Upper lobe of left lung (tissue), 6 donors: ENCODE measurements around the gene GATM. TPM values are rescaled to one million over a fixed set of nuclear protein-coding genes. Genes with fewer than 3 reads are reported as not detected.

Source experiments
- ATAC-seq, 2 donors: fragments of 200-7000 bp; cut with Tn5 transposase; one replicate each; pipeline ENCODE4 v1.9.1; 2022; ENCODE audit warnings: mild to moderate bottlenecking in 2 of 2, moderate library complexity in 2 of 2; ENCODE audit not compliant: low FRiP score in 2 of 2
- DNase-seq, 2 donors: peaks; one replicate each; pipeline ENCODE4 v3.0.0-alpha.2; 2019 to 2020
- H3K27ac ChIP-seq, 4 donors: fragments of 200-600 bp; sonication (generic); one replicate each; pipeline ENCODE4 v1.5.1; 2016 to 2019
- H3K27me3 ChIP-seq, 4 donors: fragments of 200-600 bp; sonication (generic); one replicate each; pipeline ENCODE4 v1.5.1; 2017 to 2019
- H3K36me3 ChIP-seq, 4 donors: fragments of 200-600 bp; sonication (generic); one replicate each; pipeline ENCODE4 v1.5.1; 2016 to 2019
- H3K4me1 ChIP-seq, 4 donors: fragments of 200-600 bp; sonication (generic); one replicate each; pipeline ENCODE4 v1.5.1; 2018 to 2019
- H3K4me3 ChIP-seq, 4 donors: fragments of 200-600 bp; sonication (generic); one replicate each; pipeline ENCODE4 v1.5.1; 2017 to 2019; ENCODE audit warnings: mild to moderate bottlenecking in 2 of 4, moderate library complexity in 1 of 4
- H3K9me3 ChIP-seq, 4 donors: fragments of 200-600 bp; sonication (generic); one replicate each; pipeline ENCODE4 v1.5.1; 2018 to 2019
- CTCF ChIP-seq, 6 experiments: fragments of 450-650 bp in 4 of 6; fragments of 200-600 bp in 2 of 6; sonication (generic) in 2 of 6; IDR thresholded peaks; one replicate each; pipeline ENCODE4 v1.5.1; 2016 to 2019; ENCODE audit warnings: antibody characterized with exemption in 6 of 6
- EP300 ChIP-seq, 4 donors: sonication (generic); formaldehyde crosslinking; IDR thresholded peaks; one replicate each; pipeline ENCODE4 v1.5.1; 2017; ENCODE audit warnings: antibody characterized with exemption in 4 of 4, control low read depth in 2 of 4
- POLR2A ChIP-seq, 4 donors: fragments of 450-650 bp; IDR thresholded peaks; one replicate each; pipeline ENCODE4 v1.5.1; 2016 to 2017; ENCODE audit warnings: antibody characterized with exemption in 4 of 4, mild to moderate bottlenecking in 2 of 4
- POLR2AphosphoS5 ChIP-seq, 2 donors: sonication (generic); formaldehyde crosslinking; IDR thresholded peaks; one replicate each; pipeline ENCODE4 v1.5.1; 2017; ENCODE audit warnings: antibody characterized with exemption in 2 of 2
- WGBS, 2 donors: methylation state at CpG; one replicate each; pipeline ENCODE4 v1.1.5; 2017 to 2018; 5-methylcytosine and 5-hydroxymethylcytosine counted together
- total RNA-seq, 6 donors: library from RNA; depleted of rRNA in 4 of 6; stranded (reverse); fragments of >200 nt in 4 of 6; gene quantifications; one replicate each; pipeline versions ENCODE4 v1.1.0 to v1.2.1, GENCODE V29; 2016 to 2021
- donor health status: DM: no; HTN: no; CAD: no; lungs with moderate emphysema.
- donor health status: DM: no; HTN: yes; CAD: no; lungs with severe emphysema.

GATM gene
- total RNA-seq, 6 donors from 2014 or later: 3.2 to 13.6 (median 6.6) TPM

GRCh38 chr15:45397116-45397665 is 18.8 kb upstream of the GATM start:
- peaks cover 0 to 5% (median 5%) of the 10 kb centered on the region in 4 donors for H3K4me1 ChIP-seq
- no peak for TF ChIP-seq CTCF (IDR thresholded peaks at IDR 0.05)
- TF ChIP-seq POLR2A (IDR thresholded peaks at IDR 0.05): no peak
- no peak for TF ChIP-seq POLR2AphosphoS5 (IDR thresholded peaks at IDR 0.05)
- TF ChIP-seq EP300 (IDR thresholded peaks at IDR 0.05): no peak
- H3K36me3 ChIP-seq: no peaks in the 10 kb centered on the region
- ATAC-seq (no peak), DNase-seq (no peak)
- H3K27me3 ChIP-seq: no peaks in the 10 kb centered on the region
- H3K27ac ChIP-seq: no peak overlapping the region
- H3K9me3 ChIP-seq: no peaks in the 10 kb centered on the region
- WGBS, 2 donors: 75 to 82% methylated on average over 6 of the region's 6 CpGs
- no peak overlapping the region for H3K4me3 ChIP-seq

GRCh38 chr15:45395943-45396342 is 17.6 kb upstream of the GATM start:
- no peaks in the 10 kb centered on the region for H3K27me3 ChIP-seq
- TF ChIP-seq CTCF (IDR thresholded peaks at IDR 0.05) (no peak), POLR2AphosphoS5 (IDR thresholded peaks at IDR 0.05) (no peak), POLR2A (IDR thresholded peaks at IDR 0.05) (no peak), EP300 (IDR thresholded peaks at IDR 0.05) (no peak)
- ATAC-seq (no peak), DNase-seq (no peak)
- H3K4me1 ChIP-seq: peaks cover 0 to under 1% (median 0%) of the 10 kb centered on the region in 4 donors
- H3K4me3 ChIP-seq: no peak overlapping the region
- H3K9me3 ChIP-seq: no peaks in the 10 kb centered on the region
- H3K27ac ChIP-seq: no peak overlapping the region
- 87 to 88% methylated on average over 4 of the region's 4 CpGs for WGBS, 2 donors
- H3K36me3 ChIP-seq: no peaks in the 10 kb centered on the region

GRCh38 chr15:45394681-45395080 is 16.3 kb upstream of the GATM start:
- DNase-seq (no peak), ATAC-seq (no peak)
- no peak overlapping the region for H3K27ac ChIP-seq
- H3K4me1 ChIP-seq: no peaks in the 10 kb centered on the region
- no peaks in the 10 kb centered on the region for H3K36me3 ChIP-seq
- H3K27me3 ChIP-seq: no peaks in the 10 kb centered on the region
- TF ChIP-seq CTCF (IDR thresholded peaks at IDR 0.05) (no peak), POLR2AphosphoS5 (IDR thresholded peaks at IDR 0.05) (no peak), EP300 (IDR thresholded peaks at IDR 0.05) (no peak), POLR2A (IDR thresholded peaks at IDR 0.05) (no peak)
- H3K4me3 ChIP-seq: no peak overlapping the region
- WGBS, 2 donors: 77 to 83% methylated on average over 2 of the region's 2 CpGs
- H3K9me3 ChIP-seq: no peaks in the 10 kb centered on the region

GRCh38 chr15:45393851-45394250 is 15.5 kb upstream of the GATM start:
- no peak for ATAC-seq
- 70 to 83% methylated on average over 3 of the region's 3 CpGs for WGBS, 2 donors
- no peak for DNase-seq
- H3K36me3 ChIP-seq: no peaks in the 10 kb centered on the region
- H3K27me3 ChIP-seq: no peaks in the 10 kb centered on the region
- TF ChIP-seq EP300 (IDR thresholded peaks at IDR 0.05) (no peak), POLR2A (IDR thresholded peaks at IDR 0.05) (no peak), CTCF (IDR thresholded peaks at IDR 0.05) (no peak), POLR2AphosphoS5 (IDR thresholded peaks at IDR 0.05) (no peak)
- H3K9me3 ChIP-seq: no peaks in the 10 kb centered on the region
- H3K4me1 ChIP-seq: no peaks in the 10 kb centered on the region
- no peak overlapping the region for H3K27ac ChIP-seq
- no peak overlapping the region for H3K4me3 ChIP-seq

GRCh38 chr15:45392584-45392855 is 14.2 kb upstream of the GATM start:
- Histone ChIP-seq H3K4me3 (no peak overlapping the region), H3K9me3 (no peaks in the 10 kb centered on the region), H3K36me3 (no peaks in the 10 kb centered on the region), H3K27ac (no peak overlapping the region), H3K27me3 (no peaks in the 10 kb centered on the region), H3K4me1 (peaks cover 0 to 1% (median 0%) of the 10 kb centered on the region in 4 donors)
- DNase-seq (no peak), ATAC-seq (no peak)
- TF ChIP-seq CTCF (IDR thresholded peaks at IDR 0.05) (no peak), EP300 (IDR thresholded peaks at IDR 0.05) (no peak), POLR2A (IDR thresholded peaks at IDR 0.05) (no peak), POLR2AphosphoS5 (IDR thresholded peaks at IDR 0.05) (no peak)
